HG03066 (cell line): ENCODE data around the gene PURA.

ENCODE experiments used
- ATAC-seq: cut with Tn5 transposase; IDR thresholded peaks from one replicate; pipeline ENCODE4 v1.9.1; 2021; ENCODE audit warnings: low read depth; ENCODE audit not compliant: unreplicated experiment

The PURA gene

DNA sequence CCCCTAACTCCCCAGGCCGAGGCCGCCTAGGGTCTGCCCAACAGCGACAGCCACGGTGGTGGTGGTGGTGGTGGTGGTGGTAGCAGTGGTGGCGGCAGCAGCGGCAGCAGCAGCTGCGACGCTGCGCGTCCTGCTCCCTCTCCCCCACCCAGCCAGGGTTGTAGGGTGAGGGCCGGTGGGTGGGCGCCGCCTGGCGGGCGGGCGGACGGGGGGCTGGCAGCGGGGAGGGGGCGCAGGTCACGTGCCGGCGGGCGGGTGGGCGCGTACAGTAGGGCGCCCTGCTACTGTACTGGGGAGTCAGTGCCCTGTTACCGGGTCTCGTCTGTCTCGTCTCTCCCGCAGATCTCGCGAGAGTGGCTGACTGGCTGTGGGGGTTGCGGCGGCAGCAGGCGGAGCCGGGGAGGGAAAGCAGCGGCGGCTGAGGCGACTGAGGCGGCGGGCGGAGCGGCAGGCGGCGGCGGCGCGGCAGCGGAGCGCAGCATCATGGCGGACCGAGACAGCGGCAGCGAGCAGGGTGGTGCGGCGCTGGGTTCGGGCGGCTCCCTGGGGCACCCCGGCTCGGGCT is at the start of gene PURA:
Gene PURA, plus strand, starts transcription at position 411 of the 565 bp plus-strand sequence. Its CDS starts 73 bp downstream, at position 484.
- ATAC-seq: peak; percentile 90

DNA sequence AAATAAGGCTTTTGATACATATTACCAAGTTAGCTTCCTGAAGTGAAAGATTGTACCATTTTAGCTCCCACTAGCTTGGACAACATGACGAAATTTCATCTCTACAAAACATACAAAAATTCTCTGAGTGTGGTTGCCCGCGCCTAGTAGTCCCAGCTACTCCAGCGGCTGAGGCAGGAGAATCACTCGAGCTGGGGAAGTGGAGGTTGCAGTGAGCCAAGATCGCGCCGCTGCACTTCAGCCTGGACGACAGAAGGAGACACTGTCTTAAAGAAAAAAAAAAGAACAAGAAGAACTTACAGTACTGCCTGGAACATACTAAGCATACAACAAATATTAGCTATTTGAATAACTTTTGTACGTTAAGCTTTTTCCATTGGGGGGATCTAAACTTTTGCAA is 41.1 kb upstream of the PURA start:
- no peak for ATAC-seq

DNA sequence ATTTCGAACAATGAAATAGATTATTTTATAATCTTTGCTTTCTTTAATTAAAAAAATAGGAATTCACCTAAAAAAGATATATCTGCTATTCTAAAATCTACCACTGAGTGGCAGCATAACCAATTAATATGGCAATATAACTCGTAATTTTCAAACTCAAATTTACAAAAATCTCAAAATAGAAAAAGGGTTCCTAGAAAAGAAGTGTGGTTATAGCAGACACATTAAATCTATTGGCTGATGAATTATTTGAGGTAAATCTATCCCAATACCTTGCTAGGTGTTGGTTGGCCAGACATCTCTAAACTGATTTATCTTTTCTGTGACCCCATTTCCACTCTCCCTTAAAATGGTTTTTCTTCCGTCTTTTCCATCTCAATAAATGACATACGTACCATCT is 40.6 kb upstream of the PURA start:
- ATAC-seq: no peak

DNA sequence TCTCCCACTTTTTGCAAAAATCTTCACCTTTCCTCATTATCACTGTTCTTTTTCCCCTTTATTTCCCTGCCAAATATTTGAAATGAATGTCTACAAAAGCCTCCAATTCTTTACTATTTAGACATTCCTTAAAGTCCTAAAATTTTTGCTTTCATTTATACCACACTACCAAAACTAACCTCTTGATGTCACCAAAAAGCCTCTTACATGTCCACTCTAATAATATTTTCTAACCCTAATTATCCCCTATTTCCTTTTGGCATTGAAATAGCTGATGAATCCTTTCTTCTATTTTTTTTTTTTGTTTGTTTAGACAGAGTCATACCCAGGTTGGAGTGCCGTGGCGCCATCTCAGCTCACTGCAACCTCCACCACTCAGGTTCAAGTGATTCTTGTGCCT is 38.5 kb upstream of the PURA start:
- no peak for ATAC-seq

DNA sequence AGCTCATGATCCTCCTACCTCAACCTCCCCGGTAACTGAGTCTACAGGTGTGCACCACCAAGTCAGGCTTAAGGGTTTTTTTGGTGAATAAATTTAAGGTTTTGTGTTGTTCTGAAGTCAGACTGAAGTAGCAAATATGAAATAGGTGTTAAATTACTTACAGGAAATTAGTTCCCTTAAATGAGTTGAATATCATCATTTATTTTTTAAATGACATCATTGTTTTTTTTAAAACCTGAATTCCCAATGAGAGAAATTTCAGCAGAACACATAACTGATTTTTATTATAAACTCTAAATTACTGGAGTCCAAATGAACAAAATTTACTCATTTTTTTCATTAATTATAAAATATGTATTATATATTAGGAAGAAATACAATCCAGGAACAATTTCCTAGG is 37.8 kb upstream of the PURA start:
- ATAC-seq: no peak

DNA sequence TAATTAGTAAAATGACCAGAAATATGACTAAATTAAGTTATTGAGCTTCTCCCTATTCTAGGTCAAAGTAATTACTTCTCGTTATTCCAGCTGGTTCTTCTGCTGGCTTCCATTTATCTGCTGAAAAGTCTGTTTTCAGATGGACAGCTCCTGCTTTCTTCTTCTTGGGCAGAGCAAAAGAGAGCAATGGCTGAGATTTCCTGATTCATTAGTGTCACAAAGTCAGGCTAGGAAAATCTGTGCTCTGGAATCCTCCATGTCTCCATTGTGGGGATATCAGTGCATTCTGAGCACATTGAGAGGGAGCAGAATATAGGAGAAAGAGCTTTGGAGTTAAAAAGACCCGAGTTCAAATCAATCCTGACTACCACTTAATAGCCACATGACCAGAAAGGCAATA is 37.1 kb upstream of the PURA start:
- no peak for ATAC-seq

DNA sequence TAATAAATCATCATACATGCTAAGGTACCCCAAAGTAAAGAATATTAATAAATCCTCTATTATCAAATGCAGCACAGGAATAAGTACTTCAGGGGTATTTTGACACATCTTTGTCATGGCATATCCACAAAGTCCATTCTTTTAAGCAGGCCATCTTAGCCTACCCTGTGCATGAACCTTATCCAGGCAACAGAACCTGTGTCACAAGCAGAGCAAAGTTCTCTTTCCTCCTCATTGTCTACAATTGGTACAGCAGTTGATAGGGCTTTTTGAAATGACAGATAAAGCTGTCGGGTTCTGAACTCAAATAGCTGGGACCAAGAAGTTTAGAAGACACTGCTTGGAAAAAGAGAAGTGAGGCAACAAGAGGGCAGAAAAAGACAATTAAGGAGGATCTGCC is 30.8 kb upstream of the PURA start:
- no peak for ATAC-seq

DNA sequence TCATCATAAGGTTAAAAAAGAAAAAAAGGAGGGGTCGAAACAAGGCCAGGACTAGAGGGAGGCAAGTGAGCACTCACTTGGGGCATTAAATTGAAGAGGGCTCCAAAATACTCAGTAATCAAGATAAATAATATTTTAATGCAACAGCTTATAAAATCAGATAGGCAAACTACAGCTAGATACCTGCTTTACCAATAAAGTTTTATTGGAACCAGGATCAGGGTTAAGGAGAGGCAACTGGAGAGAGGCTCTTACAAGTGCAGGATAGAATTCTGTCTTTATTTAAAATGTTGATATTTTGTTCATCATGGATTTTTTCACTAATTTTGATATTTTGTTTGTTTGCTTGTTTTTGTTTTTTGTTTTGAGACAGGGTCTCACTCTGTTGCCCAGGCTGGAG is 30.3 kb upstream of the PURA start:
- no peak for ATAC-seq

DNA sequence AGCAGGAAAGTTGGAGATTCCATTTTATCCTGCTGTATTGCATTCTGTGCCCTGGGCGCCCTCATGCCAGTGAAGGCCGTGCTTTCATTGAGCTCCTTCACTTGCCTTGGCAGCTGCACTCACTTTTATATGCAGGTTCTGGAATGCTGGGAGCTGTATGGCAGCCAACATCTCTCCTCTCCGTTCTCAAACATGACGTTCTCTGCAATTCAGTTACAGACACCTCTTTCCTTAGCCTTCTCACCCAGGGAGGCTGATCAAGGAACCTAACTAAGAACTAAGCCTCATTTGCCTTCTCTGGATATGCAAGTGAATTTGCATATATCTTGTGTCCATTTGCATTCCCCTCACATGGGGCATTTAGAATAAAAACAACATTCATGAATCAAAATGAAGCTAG is 29.4 kb upstream of the PURA start:
- no peak for ATAC-seq

DNA sequence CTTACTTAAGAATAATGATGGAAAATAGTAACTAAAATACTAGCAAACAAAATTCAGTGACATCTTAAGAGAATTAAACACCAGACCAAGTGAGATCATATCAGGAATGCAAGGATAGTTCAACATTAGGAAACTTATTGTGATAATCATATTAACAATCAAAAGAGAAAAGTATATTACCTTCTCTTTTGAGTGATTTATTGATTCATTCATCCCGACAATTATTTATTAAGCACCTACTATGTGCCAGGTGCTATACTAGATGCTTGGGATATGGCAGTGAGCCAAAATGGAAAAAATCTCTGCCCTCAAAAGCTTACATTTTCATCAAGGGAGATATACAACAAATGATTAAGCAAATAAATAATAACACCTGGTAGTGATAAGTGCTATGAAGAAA is 23.7 kb upstream of the PURA start:
- ATAC-seq: no peak

DNA sequence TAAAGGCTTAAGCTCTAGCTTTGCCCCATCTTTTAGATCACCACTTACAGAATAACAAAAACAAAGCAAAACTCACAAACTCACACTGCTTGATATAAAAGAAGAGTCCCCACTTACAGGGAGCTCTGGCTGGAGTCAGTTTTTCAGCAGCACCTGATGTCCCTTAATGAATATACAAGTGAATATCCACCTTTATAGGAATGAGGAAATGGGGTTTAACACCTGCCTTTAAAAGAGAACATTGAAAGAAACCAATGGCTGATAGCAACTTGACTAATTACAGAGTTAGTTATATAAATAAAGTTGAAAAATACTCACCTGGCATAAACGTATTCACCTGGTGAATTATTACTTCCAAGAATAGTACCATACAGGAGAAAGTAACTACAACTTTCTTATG is 20.7 kb upstream of the PURA start:
- no peak for ATAC-seq

DNA sequence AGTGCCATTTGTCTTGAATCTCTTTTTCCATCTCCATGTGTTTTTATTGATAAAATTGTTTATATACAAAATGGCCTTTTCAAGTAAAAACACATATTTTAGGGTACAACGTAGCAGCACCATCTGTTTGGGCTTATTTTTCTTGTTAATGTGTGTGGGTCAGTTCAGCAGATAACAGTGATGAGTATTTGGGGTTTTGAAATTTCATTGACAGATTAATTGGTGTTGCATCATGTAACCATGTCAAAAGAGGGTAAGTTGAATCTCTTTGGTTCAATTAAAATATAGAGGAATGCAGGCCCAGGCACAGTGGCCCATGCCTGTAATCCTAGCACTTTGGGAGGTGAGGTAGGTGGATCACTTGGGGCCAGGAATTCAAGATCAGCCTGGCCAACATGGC is 20.0 kb upstream of the PURA start:
- ATAC-seq: no peak

DNA sequence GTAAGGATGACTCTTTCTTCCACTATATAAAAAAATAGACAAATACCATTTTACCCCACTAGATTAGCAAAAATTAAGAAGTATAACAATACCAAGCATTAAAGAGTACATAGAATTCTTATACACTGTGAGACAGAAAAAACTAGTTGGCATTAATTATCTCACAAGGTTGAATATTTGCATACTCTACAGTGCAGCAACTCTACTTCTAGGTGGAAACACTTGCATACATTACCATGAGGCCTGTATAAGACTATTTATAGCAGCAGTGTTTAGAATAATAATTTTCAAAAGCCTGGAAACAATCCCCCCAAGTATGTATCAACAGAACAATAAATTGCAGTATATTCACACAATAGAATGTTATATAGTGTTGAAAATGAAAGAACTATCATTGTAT is 19.0 kb upstream of the PURA start:
- no peak for ATAC-seq

DNA sequence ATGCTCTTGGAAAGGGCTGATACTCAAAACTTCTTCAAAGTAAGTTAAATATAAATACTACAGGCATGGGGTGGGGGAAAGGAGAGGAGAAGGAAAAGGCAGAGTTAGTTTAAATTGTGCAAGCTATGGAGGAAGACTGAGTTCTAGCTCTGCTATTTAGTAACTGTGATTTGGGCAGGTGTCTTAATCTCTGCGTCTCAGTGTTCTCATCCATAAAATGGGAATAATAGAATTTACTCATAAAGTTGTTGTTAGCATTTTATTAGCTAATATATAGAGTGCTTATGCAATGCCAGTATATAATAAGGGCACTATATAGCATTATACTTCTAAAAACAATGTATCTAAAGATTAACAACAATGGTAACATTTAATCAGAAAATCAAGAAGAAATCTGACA is 12.7 kb upstream of the PURA start:
- no peak for ATAC-seq

DNA sequence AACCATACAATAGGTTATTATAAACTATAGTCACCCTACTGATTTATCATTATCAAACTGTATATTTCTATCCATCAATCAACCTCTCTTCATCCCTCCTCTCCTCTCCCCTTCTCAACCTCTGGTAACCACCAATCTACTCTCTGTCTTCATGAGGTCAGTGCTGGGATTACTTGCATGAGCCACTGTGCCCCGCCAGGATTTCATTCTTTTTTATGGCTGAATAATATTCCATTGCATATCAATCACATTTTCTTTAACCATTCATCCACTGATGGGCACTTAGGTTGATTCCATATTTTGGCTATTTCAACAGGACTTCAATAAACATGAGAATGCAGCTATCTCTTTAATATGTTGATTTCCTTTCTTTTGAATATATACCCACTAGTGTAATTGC is 10.8 kb upstream of the PURA start:
- no peak for ATAC-seq

DNA sequence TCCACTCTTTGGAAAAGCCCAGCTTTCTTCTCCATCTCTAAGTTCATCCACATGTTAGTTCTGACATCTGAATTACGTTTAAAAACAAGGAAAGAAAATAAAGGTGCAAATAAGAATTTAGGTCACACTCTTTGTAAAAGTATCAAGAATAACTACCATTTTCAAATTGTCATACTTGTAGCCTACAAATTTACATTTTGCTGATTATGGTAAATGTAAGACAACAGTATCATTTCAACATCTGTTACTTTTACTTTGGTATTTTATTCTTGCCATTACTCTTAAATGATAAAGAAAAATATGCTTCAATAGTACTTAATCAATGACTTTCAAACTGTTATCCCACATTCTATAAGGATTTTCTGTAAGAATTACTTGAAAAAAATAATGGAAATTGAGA is 9.8 kb upstream of the PURA start:
- ATAC-seq: no peak

DNA sequence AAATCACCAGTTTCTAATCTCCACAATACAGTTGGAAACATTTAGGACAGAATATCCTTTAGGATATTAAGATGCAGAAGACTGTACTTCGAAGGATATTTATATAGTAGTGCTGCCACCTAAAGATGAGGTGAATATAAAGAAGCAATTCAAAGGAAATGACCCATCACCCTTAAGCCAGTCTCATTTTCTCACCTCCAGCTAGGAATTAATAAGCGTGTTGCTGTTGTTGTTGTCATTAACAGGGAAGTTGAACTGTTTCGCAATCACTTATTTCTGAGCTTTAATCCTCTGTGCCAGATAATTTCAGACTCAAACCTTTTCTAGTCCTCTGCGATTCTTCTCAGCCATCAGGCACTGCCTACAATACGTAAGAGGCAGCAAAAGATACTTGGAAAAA is 7.8 kb upstream of the PURA start:
- no peak for ATAC-seq

DNA sequence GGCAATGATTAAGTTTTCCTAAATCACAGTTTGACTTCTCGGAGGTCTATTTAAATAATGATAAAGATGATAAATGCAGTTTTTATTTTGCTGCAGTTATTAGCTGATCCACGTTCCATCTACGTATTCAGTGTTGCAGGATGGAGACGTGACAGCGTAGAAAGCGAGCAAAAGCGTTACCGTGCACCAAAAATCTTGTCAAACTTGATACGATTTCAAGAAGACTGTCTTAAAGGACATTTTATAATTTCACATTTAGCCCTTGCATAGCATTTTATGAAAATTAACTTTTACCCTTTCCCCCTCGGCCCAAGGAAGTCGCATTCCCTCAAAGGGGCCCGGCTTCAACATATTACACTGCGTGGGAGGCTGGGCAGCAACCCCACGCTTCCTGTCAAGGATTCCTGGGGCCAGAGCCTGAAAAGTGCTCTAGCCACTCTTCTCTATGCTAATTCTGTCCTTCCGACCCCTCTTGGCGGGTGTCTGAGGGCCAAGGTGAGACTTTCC is 7.1 kb upstream of the PURA start:
- ATAC-seq: no peak

DNA sequence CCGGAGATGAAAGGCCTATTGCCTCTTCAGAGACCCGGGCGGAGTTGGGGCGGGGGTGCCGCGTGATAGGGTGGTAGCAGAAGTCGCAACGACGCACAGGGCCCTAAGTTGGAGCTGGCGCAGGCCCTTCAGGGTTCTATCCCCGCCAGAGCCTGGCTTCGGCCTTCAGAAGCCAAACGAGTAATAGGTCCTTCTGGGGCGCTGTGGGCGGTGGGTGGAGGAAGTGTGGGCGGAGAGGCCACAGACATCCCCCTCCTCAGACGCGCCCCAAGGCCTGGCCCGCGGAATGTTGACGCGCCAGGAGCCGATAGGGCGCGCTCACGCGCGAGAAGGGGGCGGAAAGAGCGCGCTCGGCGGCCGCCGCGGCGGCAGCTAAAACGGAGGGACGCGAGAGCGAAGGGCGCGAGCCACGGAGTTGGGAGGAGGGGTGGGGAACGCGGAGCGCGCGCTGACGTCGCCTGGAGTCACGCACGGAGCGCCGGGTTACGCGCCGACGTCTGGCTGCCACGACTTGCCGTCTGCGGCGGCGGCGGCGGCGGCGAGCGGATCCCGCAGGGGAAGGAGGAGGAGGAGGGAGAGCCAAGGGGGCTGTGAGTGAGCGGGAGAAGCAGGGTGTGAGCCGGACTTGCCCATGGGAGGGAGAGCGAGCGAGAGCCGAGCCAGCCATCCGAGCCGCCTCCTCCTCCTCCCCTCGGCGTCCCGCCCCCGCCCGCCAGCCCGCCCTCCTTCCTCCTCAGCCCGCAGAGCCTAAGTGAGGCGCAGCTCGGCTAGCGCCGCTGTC is 6.4 kb upstream of the PURA start:
- ATAC-seq: peak; percentile 82

DNA sequence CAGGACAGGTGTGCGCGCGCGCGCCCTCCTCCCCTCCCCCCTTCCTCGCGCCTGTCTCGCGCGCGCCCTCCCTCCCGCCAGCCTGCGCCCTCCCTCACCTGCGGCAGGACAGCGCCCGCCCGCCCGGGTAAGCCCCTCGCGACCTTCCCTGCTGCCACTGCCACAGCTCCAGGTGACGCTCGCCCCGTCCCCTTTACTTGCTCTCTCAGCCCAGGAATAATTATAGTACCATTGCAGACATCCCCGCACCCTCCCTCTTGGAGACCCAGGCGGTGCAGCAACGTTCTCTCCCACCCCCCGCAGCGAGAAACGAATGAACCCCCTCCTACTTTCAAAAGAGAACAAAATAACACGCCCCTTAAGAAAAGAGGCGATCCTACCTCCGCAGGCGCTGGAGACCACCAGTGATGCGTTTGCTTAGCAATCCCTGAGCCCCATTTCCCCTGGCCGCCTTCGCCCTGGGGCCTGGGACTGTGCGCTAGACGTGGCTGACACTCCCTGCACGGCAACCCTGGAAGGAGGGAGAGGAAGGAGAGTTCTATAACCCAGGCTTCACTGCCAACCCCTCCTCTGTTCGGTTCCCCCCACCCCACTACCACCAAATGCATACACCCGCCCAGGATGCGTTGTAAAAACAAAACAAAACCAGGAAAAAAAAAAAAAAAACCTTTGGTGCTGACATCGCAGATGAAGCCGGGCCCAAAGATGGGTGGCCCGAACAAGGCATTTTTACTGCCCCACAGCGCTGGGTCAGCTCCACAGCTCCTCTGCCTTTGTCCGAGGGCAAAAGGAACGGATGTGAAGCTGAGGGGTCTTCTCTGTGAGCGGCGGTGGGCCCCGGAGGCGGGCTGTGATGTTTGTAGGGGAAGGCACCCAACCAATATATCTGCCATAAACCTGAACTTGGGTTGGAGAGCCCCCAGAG is 5.6 kb upstream of the PURA start:
- ATAC-seq: no peak

DNA sequence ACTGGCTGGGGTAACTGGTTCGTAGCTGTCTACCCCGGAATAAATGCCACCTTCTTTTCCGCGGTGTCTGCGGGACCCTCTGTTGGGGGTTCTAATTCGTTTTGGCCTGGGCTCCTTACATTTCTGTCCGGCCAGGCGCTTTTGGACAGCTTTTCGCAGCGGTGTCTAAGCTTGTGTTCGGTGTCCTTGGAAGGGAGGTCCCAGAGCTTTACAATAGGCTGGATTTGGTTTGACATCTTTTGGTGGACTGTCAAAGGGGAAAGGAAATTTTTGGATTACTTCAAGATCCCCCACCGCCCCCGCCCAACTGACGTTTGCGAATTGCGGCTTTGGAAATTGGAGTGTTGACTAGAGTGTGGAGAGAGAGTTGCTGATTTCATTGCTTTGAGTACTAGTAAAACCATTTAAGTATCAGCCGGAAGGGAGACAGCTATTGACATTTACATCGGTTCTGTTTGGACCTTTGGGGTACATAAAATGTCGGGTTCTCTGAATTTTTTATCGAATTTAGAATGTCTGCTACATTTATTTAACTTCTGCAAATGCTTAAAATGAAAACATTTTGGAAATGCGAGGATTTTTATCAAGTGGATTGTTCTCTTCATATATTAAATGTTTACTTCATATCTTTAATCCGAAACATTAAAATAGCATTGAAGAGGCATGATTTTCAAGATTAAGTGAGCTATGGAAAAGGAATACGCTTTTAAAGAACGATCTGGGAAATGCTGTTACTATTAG is 4.7 kb upstream of the PURA start:
- no peak for ATAC-seq
